ENCODE data around the gene DTNB. TPM values are rescaled to one million over a fixed set of nuclear protein-coding genes. Genes with fewer than 3 reads are reported as not detected.
A peak's percentile ranks its signal among the peaks of the same experiment; 100 is the strongest.

The DTNB gene
- total and polyA plus RNA-seq, 10 of the 15 experiments (the other 5 are each of a cell fraction or from before 2014, with no cell fraction given), result 4.5 to 30.6 (median 11.9) TPM

DNA sequence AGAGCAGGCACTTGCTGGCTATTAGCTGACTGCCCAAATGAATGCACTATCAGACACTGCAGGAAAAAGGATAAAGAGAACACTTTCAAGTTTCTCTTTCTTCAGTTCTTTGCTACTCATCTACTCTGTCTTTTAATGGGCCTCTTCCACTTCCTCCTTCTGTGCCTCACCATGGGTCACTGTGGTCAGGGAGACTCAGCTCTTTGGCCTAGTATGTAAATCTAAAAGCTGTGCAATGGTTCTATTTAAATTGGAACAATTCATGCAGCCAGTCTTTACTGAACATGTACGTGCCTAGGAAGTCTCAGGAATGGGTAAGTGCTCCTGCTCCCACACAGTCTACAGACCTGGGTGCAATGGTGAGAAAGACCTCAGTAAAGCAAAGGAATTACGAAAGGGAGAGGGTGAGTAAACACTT, 252.5 kb downstream of the DTNB start (continued):
- no peak for TF ChIP-seq ZZZ3 (IDR thresholded peaks at IDR 0.05; ENCODE audit: control insufficient read depth, insufficient read length, low read depth)
- no peak for TF ChIP-seq TARDBP (IDR thresholded peaks at IDR 0.05; ENCODE audit: borderline replicate concordance)
- peak; percentile 80; the same call in 1 of the 2 replicates for TF ChIP-seq ATF2 (IDR thresholded peaks at IDR 0.05; ENCODE audit: low read length)
- TF ChIP-seq NKRF (conservative IDR thresholded peaks at IDR 0.05), result no peak
- peak; percentile 87 for TF ChIP-seq BCL11A (IDR thresholded peaks at IDR 0.05; ENCODE audit: low read depth, low read length)
- no peak for TF ChIP-seq HCFC1 (IDR thresholded peaks at IDR 0.05; ENCODE audit: low read length)
- no peak for TF ChIP-seq ASH2L (IDR thresholded peaks at IDR 0.05; ENCODE audit: borderline replicate concordance, low read depth)
- no peak for TF ChIP-seq BCL3 (IDR thresholded peaks at IDR 0.05; ENCODE audit: borderline replicate concordance, insufficient read depth, low read depth, low read length, poor library complexity, severe bottlenecking)
- TF ChIP-seq MEF2B (IDR thresholded peaks at IDR 0.05; ENCODE audit: partially characterized antibody, poor library complexity, severe bottlenecking), result peak; percentile 58
- no peak for TF ChIP-seq USF2 (IDR thresholded peaks at IDR 0.05; ENCODE audit: borderline replicate concordance, low read depth, low read length)
- no peak for TF ChIP-seq E2F8 (IDR thresholded peaks at IDR 0.05; ENCODE audit: low read depth, partially characterized antibody)
- no peak for TF ChIP-seq RBBP5 (conservative IDR thresholded peaks at IDR 0.05)
- TF ChIP-seq, protein P1, sequence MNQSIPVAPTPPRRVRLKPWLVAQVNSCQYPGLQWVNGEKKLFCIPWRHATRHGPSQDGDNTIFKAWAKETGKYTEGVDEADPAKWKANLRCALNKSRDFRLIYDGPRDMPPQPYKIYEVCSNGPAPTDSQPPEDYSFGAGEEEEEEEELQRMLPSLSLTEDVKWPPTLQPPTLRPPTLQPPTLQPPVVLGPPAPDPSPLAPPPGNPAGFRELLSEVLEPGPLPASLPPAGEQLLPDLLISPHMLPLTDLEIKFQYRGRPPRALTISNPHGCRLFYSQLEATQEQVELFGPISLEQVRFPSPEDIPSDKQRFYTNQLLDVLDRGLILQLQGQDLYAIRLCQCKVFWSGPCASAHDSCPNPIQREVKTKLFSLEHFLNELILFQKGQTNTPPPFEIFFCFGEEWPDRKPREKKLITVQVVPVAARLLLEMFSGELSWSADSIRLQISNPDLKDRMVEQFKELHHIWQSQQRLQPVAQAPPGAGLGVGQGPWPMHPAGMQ (IDR thresholded peaks at IDR 0.05; ENCODE audit: borderline replicate concordance), result no peak
- TF ChIP-seq, protein P2, sequence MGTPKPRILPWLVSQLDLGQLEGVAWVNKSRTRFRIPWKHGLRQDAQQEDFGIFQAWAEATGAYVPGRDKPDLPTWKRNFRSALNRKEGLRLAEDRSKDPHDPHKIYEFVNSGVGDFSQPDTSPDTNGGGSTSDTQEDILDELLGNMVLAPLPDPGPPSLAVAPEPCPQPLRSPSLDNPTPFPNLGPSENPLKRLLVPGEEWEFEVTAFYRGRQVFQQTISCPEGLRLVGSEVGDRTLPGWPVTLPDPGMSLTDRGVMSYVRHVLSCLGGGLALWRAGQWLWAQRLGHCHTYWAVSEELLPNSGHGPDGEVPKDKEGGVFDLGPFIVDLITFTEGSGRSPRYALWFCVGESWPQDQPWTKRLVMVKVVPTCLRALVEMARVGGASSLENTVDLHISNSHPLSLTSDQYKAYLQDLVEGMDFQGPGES (IDR thresholded peaks at IDR 0.05), result no peak
- TF ChIP-seq POLR2A (IDR thresholded peaks at IDR 0.05; ENCODE audit: low read depth, low read length), result peak; percentile 72
- TF ChIP-seq SMAD5 (IDR thresholded peaks at IDR 0.05; ENCODE audit: low read depth), result peak; percentile 70; the same call in 1 of the 2 replicates
- no peak for TF ChIP-seq HDAC2 (IDR thresholded peaks at IDR 0.05)
- peak; percentile 64; the same call in 1 of the 2 replicates for TF ChIP-seq IRF4 (IDR thresholded peaks at IDR 0.05; ENCODE audit: low read depth, low read length)
- peak; percentile 84 for TF ChIP-seq POLR2AphosphoS5 (IDR thresholded peaks at IDR 0.05; ENCODE audit: low read length)
- TF ChIP-seq CHD2 (IDR thresholded peaks at IDR 0.05; ENCODE audit: borderline replicate concordance, low read depth, low read length), result peak; percentile 47; the same call in 1 of the 2 replicates
- TF ChIP-seq TCF3 (IDR thresholded peaks at IDR 0.05; ENCODE audit: borderline replicate concordance, insufficient read depth, low read depth, low read length), result no peak

All from GM12878 (cell line).